Lower leg skin (tissue), 3 donors: Measurements from ENCODE around the gene SLIT3.

Experiments
- POLR2A ChIP-seq, 2 donors: fragments of 450-650 bp; IDR thresholded peaks; one replicate each; pipeline ENCODE4 v1.6.1; 2016 to 2017; ENCODE audit warnings: antibody characterized with exemption in 2 of 2, mild to moderate bottlenecking in 1 of 2, moderate library complexity in 1 of 2
- TF ChIP-seq, protein P1 (sequence below), 3 donors: fragments of 450-650 bp; IDR thresholded peaks; one replicate each; pipeline ENCODE4 v1.5.1; 2016; ENCODE audit warnings: antibody characterized with exemption in 3 of 3, mild to moderate bottlenecking in 3 of 3, moderate library complexity in 2 of 3

DNA sequence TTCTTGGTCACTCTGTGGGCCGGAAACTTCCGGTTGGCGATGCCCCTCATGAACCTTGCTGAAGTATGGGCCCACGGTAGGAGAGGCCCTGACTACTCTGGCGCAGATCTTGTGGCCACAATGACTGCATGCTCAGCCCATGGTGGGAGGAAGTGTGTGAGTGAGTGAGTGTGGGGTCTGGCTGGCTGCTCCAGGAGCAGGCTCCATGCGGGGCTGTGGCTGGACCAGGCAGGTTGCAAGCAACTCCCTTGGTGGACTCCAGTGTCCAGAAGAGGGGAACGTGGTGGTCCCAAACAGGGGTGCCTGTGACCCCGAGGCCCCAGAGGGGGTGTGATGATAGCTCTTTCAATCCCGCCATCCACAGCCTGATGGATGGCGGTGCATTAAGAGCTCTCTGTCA is 686.3 kb downstream of the SLIT3 start:
- no peak for TF ChIP-seq POLR2A (IDR thresholded peaks at IDR 0.05)
- TF ChIP-seq, protein P1, sequence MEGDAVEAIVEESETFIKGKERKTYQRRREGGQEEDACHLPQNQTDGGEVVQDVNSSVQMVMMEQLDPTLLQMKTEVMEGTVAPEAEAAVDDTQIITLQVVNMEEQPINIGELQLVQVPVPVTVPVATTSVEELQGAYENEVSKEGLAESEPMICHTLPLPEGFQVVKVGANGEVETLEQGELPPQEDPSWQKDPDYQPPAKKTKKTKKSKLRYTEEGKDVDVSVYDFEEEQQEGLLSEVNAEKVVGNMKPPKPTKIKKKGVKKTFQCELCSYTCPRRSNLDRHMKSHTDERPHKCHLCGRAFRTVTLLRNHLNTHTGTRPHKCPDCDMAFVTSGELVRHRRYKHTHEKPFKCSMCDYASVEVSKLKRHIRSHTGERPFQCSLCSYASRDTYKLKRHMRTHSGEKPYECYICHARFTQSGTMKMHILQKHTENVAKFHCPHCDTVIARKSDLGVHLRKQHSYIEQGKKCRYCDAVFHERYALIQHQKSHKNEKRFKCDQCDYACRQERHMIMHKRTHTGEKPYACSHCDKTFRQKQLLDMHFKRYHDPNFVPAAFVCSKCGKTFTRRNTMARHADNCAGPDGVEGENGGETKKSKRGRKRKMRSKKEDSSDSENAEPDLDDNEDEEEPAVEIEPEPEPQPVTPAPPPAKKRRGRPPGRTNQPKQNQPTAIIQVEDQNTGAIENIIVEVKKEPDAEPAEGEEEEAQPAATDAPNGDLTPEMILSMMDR (IDR thresholded peaks at IDR 0.05), result no peak
